Osteoblast (primary cell): ENCODE data around the gene AOAH. TPM values are rescaled to one million over a fixed set of nuclear protein-coding genes. Genes with fewer than 3 reads are reported as not detected.

ENCODE experiments used
- DNase-seq: peaks from one replicate; pipeline ENCODE4 v3.0.0; 2011; ENCODE audit warnings: low spot score, mixed read lengths; ENCODE audit not compliant: insufficient read length; ENCODE audit errors: missing footprints
- H2AFZ ChIP-seq: 2 replicates; pipeline ENCODE4 v1.6.0; 2011; ENCODE audit warnings: mild to moderate bottlenecking, low read length
- H3K27ac ChIP-seq: 2 replicates; pipeline ENCODE4 v1.5.1; 2011; ENCODE audit warnings: mild to moderate bottlenecking, low read depth, low read length, moderate library complexity
- H3K27me3 ChIP-seq: 2 replicates; pipeline ENCODE4 v1.6.0; 2012; ENCODE audit warnings: mild to moderate bottlenecking, control low read depth, inconsistent platforms, low read length, moderate library complexity; ENCODE audit not compliant: insufficient read depth
- H3K36me3 ChIP-seq: 2 replicates; pipeline ENCODE4 v1.5.1; 2011; ENCODE audit warnings: mild to moderate bottlenecking, low read length, control low read depth, moderate library complexity; ENCODE audit not compliant: insufficient read depth
- H3K4me1 ChIP-seq: 2 replicates; pipeline ENCODE4 v1.5.1; 2011; ENCODE audit warnings: mild to moderate bottlenecking, low read length, control low read depth, moderate library complexity; ENCODE audit not compliant: insufficient read depth
- H3K4me2 ChIP-seq: 2 replicates; pipeline ENCODE4 v1.6.0; 2011; ENCODE audit warnings: mild to moderate bottlenecking, low read length; ENCODE audit not compliant: insufficient read depth
- H3K4me3 ChIP-seq: fragments of 200-600 bp; sonication (generic); 3 replicates; pipeline ENCODE4 v1.5.1; 2012; ENCODE audit warnings: mild to moderate bottlenecking, low read length, inconsistent platforms; ENCODE audit not compliant: insufficient read depth
- H3K79me2 ChIP-seq: 2 replicates; pipeline ENCODE4 v1.6.0; 2012; ENCODE audit warnings: mild to moderate bottlenecking, low read length, control low read depth, inconsistent platforms; ENCODE audit not compliant: insufficient read depth
- H3K9me3 ChIP-seq: 2 replicates; pipeline ENCODE4 v1.5.1; 2011; ENCODE audit warnings: low read depth, low read length, control low read depth
- H4K20me1 ChIP-seq: 2 replicates; pipeline ENCODE4 v1.6.0; 2012; ENCODE audit warnings: mild to moderate bottlenecking, low read length, control low read depth; ENCODE audit not compliant: insufficient read depth
- total RNA-seq: library from RNA; depleted of rRNA; stranded (reverse); fragments of >200 nt; gene quantifications from 2 replicates; pipeline ENCODE4 v1.2.3, GENCODE V29; 2012
- TF ChIP-seq, protein P1 (sequence below): IDR thresholded peaks from 2 replicates; pipeline ENCODE4 v1.5.1; 2011; ENCODE audit warnings: mild to moderate bottlenecking, low read depth, low read length, moderate library complexity; ENCODE audit errors: extremely low read depth

The AOAH gene
- total RNA-seq, 1 donor = under 0.01 TPM

DNA sequence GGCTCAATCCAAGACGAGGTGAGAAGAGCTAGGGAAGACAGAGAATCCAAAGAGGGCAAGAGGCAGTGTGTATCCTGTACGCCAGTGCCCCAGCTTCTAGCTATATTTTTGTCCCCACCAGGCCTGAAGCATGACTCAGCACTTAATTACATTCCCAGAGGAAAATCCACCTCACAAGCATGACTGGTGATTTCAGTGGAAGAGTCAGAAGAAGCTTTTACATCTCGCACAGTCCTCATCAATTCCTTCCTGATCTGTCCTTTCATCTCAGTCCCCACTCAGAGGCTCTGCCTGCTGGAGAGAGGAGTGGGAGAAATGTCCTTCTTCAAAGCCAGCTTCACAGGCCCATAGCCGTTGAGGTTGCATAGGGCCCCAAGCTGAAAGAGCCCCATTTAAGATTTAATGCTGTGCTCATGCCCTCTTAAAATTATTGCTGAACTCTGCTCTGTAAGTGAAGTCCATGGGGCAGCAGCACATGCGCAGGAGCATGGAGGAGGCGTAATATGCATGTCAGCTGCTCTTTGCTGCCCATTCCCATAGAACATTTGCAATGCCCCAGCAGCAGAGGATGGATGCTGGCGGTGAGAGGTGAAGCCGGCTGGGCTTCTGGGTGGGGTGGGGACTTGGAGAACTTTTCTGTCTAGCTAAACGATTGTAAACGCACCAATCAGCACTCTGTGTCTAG is 39.0 kb upstream of the AOAH start:
- Histone ChIP-seq H3K4me2 (no peak overlapping the region), H3K4me1 (no peaks in the 10 kb centered on the region), H3K27me3 (no peaks in the 10 kb centered on the region), H3K36me3 (no peaks in the 10 kb centered on the region), H2AFZ (no peak overlapping the region), H4K20me1 (no peaks in the 10 kb centered on the region), H3K79me2 (no peaks in the 10 kb centered on the region), H3K4me3 (no peak overlapping the region), H3K9me3 (no peaks in the 10 kb centered on the region), H3K27ac (no peak overlapping the region)
- no peak for DNase-seq
- TF ChIP-seq, protein P1, sequence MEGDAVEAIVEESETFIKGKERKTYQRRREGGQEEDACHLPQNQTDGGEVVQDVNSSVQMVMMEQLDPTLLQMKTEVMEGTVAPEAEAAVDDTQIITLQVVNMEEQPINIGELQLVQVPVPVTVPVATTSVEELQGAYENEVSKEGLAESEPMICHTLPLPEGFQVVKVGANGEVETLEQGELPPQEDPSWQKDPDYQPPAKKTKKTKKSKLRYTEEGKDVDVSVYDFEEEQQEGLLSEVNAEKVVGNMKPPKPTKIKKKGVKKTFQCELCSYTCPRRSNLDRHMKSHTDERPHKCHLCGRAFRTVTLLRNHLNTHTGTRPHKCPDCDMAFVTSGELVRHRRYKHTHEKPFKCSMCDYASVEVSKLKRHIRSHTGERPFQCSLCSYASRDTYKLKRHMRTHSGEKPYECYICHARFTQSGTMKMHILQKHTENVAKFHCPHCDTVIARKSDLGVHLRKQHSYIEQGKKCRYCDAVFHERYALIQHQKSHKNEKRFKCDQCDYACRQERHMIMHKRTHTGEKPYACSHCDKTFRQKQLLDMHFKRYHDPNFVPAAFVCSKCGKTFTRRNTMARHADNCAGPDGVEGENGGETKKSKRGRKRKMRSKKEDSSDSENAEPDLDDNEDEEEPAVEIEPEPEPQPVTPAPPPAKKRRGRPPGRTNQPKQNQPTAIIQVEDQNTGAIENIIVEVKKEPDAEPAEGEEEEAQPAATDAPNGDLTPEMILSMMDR = no peak

DNA sequence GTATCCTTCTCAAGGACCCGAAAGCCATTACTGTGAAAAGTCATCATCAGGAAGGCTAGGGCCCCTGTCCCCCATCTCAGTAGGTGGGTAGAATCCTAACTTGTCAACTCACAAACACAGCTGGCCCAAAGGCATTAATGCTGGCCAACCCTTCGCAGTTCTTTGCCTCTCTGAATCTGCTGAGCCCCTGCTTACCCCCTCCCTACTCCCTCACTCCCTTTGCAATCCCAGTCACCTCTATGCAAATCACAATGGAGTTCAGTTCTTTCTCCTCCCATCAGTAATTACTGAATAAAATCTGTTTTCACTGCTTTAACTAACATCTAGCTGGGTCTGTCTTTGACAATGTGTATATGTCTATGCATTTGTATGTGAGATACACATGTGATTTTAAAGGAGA is 38.1 kb upstream of the AOAH start:
- no peaks in the 10 kb centered on the region for H3K79me2 ChIP-seq
- no peaks in the 10 kb centered on the region for H4K20me1 ChIP-seq
- H3K4me3 ChIP-seq = no peak overlapping the region
- no peaks in the 10 kb centered on the region for H3K27me3 ChIP-seq
- no peaks in the 10 kb centered on the region for H3K36me3 ChIP-seq
- no peak overlapping the region for H3K27ac ChIP-seq
- H3K4me2 ChIP-seq = no peak overlapping the region
- TF ChIP-seq, protein P1 = no peak
- no peaks in the 10 kb centered on the region for H3K4me1 ChIP-seq
- DNase-seq = no peak
- H3K9me3 ChIP-seq = no peaks in the 10 kb centered on the region
- no peak overlapping the region for H2AFZ ChIP-seq

DNA sequence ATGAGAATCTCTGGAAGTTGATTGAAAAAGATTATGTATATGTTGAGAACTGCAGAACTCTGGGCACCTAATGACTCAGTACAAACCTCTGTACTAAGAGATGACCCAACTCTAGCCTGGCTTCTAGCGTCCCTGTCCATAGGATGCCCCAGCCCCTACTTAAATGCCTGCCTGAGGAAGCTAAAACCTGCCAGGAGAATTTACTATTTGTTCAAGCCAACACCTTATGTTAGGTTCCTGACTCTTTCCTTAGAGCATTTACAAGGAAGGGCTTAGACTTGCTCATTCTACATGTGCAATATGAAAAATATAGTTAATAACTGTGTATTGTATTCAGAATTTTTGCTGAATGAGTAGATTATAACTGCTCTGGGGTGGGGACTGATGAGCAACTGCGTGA is 37.5 kb upstream of the AOAH start:
- no peaks in the 10 kb centered on the region for H3K4me1 ChIP-seq
- no peaks in the 10 kb centered on the region for H3K36me3 ChIP-seq
- DNase-seq = no peak
- no peak overlapping the region for H3K4me3 ChIP-seq
- no peaks in the 10 kb centered on the region for H3K27me3 ChIP-seq
- H2AFZ ChIP-seq = no peak overlapping the region
- no peaks in the 10 kb centered on the region for H4K20me1 ChIP-seq
- H3K4me2 ChIP-seq = no peak overlapping the region
- H3K9me3 ChIP-seq = no peaks in the 10 kb centered on the region
- TF ChIP-seq, protein P1 = no peak
- H3K27ac ChIP-seq = no peak overlapping the region
- H3K79me2 ChIP-seq = no peaks in the 10 kb centered on the region

DNA sequence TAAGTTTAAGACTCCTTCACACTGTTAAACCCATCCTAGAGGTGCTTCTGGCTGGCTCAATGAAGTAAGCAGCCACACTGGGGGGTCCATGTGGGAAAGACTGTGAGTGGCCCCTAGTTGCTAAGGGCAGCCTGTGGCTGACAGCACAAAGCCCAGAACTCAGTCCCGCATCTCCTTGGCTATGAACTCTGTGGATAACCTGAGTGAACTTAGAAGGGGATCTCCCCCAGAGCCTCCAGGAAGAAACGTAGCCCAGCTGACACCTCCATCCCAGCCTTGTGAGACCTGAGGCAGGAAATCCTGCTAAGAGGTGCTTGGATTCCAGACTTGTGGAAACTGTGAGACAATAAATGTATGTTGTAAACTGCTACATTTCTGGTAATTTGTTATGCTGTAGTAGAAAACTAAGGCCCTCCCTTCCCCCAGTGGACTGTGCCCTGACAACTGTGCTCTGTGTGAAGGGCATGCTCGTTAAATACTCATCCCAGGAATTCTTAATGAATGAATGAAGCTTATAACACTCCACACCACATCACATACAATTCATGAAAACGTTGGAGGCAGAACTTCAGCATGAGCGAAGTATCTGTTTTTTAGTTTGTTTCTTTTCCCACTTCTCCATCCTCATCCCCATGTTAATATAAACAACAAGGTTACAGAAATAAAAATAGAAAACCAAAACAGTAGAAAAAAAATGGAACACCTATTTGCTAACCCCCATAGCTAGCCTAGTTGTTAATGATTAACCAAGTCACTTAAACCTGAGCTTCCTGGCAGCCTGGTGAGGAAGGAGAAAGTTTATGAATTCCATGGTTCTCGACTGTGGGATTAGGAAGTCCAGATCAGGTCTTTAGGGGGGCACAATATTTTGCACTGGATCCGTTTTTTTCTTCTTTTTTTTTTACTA is 36.8 kb upstream of the AOAH start:
- Histone ChIP-seq H3K27ac (no peak overlapping the region), H3K4me1 (no peaks in the 10 kb centered on the region), H2AFZ (no peak overlapping the region), H3K36me3 (no peaks in the 10 kb centered on the region), H3K79me2 (no peaks in the 10 kb centered on the region), H3K27me3 (no peaks in the 10 kb centered on the region), H3K4me3 (no peak overlapping the region), H3K4me2 (no peak overlapping the region), H4K20me1 (no peaks in the 10 kb centered on the region), H3K9me3 (no peaks in the 10 kb centered on the region)
- TF ChIP-seq, protein P1 = no peak
- no peak for DNase-seq
